ENCODE measurements around the gene ATP8A2. TPM values are rescaled to one million over a fixed set of nuclear protein-coding genes. Genes with fewer than 3 reads are reported as not detected.

The ATP8A2 gene
- total and polyA plus RNA-seq, 10 of the 15 experiments (the other 5 are each of a cell fraction or from before 2014, with no cell fraction given): 0.01 to 0.04 (median 0.04) TPM; not detected in 7

DNA sequence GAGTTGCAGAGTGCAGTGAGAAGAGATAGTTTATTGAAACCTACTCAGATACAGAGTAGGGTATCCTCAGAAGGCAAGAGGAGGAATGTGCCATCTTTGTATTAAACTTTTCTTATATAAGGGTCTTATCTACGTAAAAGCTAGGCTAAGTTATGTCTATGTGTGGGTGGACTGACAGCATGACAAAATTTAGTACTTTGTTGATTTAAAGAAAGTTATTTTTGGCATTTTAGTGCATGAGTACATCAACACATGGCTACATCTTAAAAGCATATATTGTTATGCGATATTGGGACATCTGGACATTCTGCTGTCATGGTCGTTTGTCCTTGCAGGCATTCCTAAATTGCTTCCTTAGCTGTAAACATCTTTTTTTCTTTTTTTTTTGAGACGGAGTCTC is 19.0 kb upstream of the ATP8A2 start:
- BruUV-seq (replicated peaks): no TSS peak
- H3K27me3 ChIP-seq (replicated peaks in 1 of 2; ENCODE audit: control insufficient read depth in 2 of 2, insufficient read depth in 2 of 2, low read length in 1 of 2): no peaks in the 10 kb centered on the region
- no peak for TF ChIP-seq EZH2 (IDR thresholded peaks at IDR 0.05; ENCODE audit: borderline replicate concordance, control insufficient read depth, low read depth, low read length)
- TF ChIP-seq MEF2B (IDR thresholded peaks at IDR 0.05; ENCODE audit: partially characterized antibody, poor library complexity, severe bottlenecking): no peak
- TF ChIP-seq TCF7 (IDR thresholded peaks at IDR 0.05; ENCODE audit: borderline replicate concordance): no peak
- no peak for TF ChIP-seq STAT1 (conservative IDR thresholded peaks at IDR 0.05)
- TF ChIP-seq GABPA (IDR thresholded peaks at IDR 0.05; ENCODE audit: low read depth): no peak
- no peak for TF ChIP-seq CBX3 (IDR thresholded peaks at IDR 0.05; ENCODE audit: borderline replicate concordance, low read depth)
- no peak for TF ChIP-seq SMARCA5 (IDR thresholded peaks at IDR 0.05)
- TF ChIP-seq MTA2 (IDR thresholded peaks at IDR 0.05; ENCODE audit: low read depth): no peak
- no peak for TF ChIP-seq NFXL1 (IDR thresholded peaks at IDR 0.05; ENCODE audit: borderline replicate concordance)
- no peak overlapping the region for H3K27ac ChIP-seq (ENCODE audit: control insufficient read depth, insufficient read depth)
- no peak overlapping the region for H3K9ac ChIP-seq (ENCODE audit: control insufficient read depth, insufficient read depth, low read length)
- no peaks in the 10 kb centered on the region for H3K36me3 ChIP-seq (ENCODE audit: control insufficient read depth in 2 of 2, insufficient read depth in 2 of 2, low read length in 1 of 2)
- ChIA-PET RAD21 (ENCODE audit: unreplicated experiment) (no interaction called here), POLR2A (no interaction called here), SMC1A (ENCODE audit: uncharacterized antibody, unreplicated experiment) (no interaction called here), CTCF (no interaction called here)
- ATAC-seq: no peak
- intact Hi-C loops (cut with micrococcal nuclease; ENCODE audit: unreplicated experiment): no loop called here
- no peak overlapping the region for H2AFZ ChIP-seq (ENCODE audit: control insufficient read depth, low read depth, low read length)
- no peak overlapping the region for H3K4me3 ChIP-seq
- in situ Hi-C loops (cut with MboI): no loop called here
- no peaks in the 10 kb centered on the region for H3K79me2 ChIP-seq (ENCODE audit: control insufficient read depth, insufficient read depth, low read length)
- H4K20me1 ChIP-seq (ENCODE audit: control insufficient read depth, insufficient read depth): no peaks in the 10 kb centered on the region
- no peak for DNase-seq (ENCODE audit: low read depth, low spot score)
- 28% methylated on average over 4 of the region's 4 CpGs for WGBS (ENCODE audit: insufficient coverage, insufficient replicate concordance, low lambda C conversion rate, missing lambda C conversion rate)
- no peak for FAIRE-seq
- H3K4me1 ChIP-seq (ENCODE audit: control insufficient read depth, insufficient read depth, low read length): no peaks in the 10 kb centered on the region
- H3K9me3 ChIP-seq (replicated peaks; ENCODE audit: control insufficient read depth, insufficient read depth, low read length): no peaks in the 10 kb centered on the region
- no peak overlapping the region for H3K4me2 ChIP-seq (ENCODE audit: control insufficient read depth, insufficient read depth)

DNA sequence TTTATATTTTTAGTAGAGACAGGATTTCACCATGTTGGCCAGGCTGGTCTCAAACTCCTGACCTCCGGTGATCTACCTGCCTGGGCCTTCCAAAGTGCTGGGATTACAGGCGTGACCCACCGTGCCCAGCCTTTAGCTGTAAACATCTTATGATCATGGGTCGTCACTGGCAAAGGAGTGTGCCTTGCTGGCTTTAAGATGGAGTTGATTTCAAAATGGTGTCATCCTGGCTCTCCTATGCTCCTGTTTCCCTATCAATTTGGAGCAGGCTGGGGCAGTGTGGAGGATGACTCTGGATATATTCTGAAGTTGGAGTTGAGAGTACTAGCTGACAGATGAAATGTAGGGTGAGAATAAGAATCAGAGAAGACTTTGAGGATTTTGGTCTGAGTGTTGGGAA is 18.4 kb upstream of the ATP8A2 start:
- SMC1A ChIA-PET (ENCODE audit: uncharacterized antibody, unreplicated experiment): no interaction called here
- no peaks in the 10 kb centered on the region for H3K4me1 ChIP-seq (ENCODE audit: control insufficient read depth, insufficient read depth, low read length)
- no peaks in the 10 kb centered on the region for H3K9me3 ChIP-seq (replicated peaks; ENCODE audit: control insufficient read depth, insufficient read depth, low read length)
- BruUV-seq (replicated peaks): no TSS peak
- no peak for FAIRE-seq
- no peak for DNase-seq (ENCODE audit: low read depth, low spot score)
- CTCF ChIA-PET: interaction anchor here (1.0 kb wide), 1 partner anchor 89 kb away, joined by 3 read pairs; no protein-coding TSS in a partner anchor
- ATAC-seq: no peak
- POLR2A ChIA-PET: no interaction called here
- no peak overlapping the region for H3K9ac ChIP-seq (ENCODE audit: control insufficient read depth, insufficient read depth, low read length)
- H4K20me1 ChIP-seq (ENCODE audit: control insufficient read depth, insufficient read depth): no peaks in the 10 kb centered on the region
- no peaks in the 10 kb centered on the region for H3K27me3 ChIP-seq (replicated peaks in 1 of 2; ENCODE audit: control insufficient read depth in 2 of 2, insufficient read depth in 2 of 2, low read length in 1 of 2)
- no peaks in the 10 kb centered on the region for H3K36me3 ChIP-seq (ENCODE audit: control insufficient read depth in 2 of 2, insufficient read depth in 2 of 2, low read length in 1 of 2)
- TF ChIP-seq SUPT20H (IDR thresholded peaks at IDR 0.05; ENCODE audit: borderline replicate concordance, control insufficient read depth, low read depth, low read length) (no peak), GATAD2B (conservative IDR thresholded peaks at IDR 0.05; ENCODE audit: low read depth) (no peak), TBL1XR1 (IDR thresholded peaks at IDR 0.05; ENCODE audit: low read depth, low read length) (no peak), FOXM1 (IDR thresholded peaks at IDR 0.05; ENCODE audit: low read depth, low read length) (no peak)
- RAD21 ChIA-PET (ENCODE audit: unreplicated experiment): no interaction called here
- 60% methylated on average over 4 of the region's 4 CpGs for WGBS (ENCODE audit: insufficient coverage, insufficient replicate concordance, low lambda C conversion rate, missing lambda C conversion rate)
- H3K4me3 ChIP-seq: no peak overlapping the region
- no peak overlapping the region for H3K4me2 ChIP-seq (ENCODE audit: control insufficient read depth, insufficient read depth)
- no peak overlapping the region for H3K27ac ChIP-seq (ENCODE audit: control insufficient read depth, insufficient read depth)
- no peaks in the 10 kb centered on the region for H3K79me2 ChIP-seq (ENCODE audit: control insufficient read depth, insufficient read depth, low read length)
- intact Hi-C loops (cut with micrococcal nuclease; ENCODE audit: unreplicated experiment): no loop called here
- H2AFZ ChIP-seq (ENCODE audit: control insufficient read depth, low read depth, low read length): no peak overlapping the region
- in situ Hi-C loops (cut with MboI): no loop called here

Measured in GM12878 (cell line).